Measurements from ENCODE around the gene KIF24.
A peak's percentile ranks its signal among the peaks of the same experiment; 100 is the strongest.
"Not testable (repeated sequence)": the region's sequence is repeated elsewhere in the genome, so short reads cannot be mapped to it uniquely, and the experiment has no call there.

The KIF24 gene

DNA sequence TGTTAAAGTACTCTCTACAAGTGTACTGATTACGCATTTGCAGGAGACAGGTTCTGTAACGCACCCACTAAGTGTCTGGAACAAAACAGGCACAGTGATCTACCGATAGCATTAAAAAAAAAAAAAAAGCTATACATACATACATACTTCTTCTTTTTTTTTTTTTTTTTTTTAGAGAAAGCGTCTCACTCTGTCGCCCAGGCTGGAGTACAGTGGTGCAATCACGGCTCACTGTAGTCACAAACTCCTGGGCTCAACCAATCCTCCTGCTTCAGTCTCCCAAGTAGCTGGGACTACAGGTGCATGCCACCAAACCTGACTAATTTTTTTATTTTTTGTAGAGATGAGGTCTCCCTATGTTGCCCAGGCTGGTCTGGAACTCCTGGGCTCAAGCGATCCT lies 7.6 kb downstream of the KIF24 start:
- H3K27me3 ChIP-seq, result no peaks in the 10 kb centered on the region
- H3K36me3 ChIP-seq, result peaks cover 0 to 19% (median 15%) of the 10 kb centered on the region in 11 experiments; a peak in 15 of 22 replicates
- H3K27ac ChIP-seq, result no peak overlapping the region
- H3K9me3 ChIP-seq (replicated peaks in 1 of 11), result no peaks in the 10 kb centered on the region; a peak in 1 of 22 replicates
- no peaks in the 10 kb centered on the region for H4K20me1 ChIP-seq
- no peak overlapping the region for H3K9ac ChIP-seq
- no peak for TF ChIP-seq Cebpa-rat (IDR thresholded peaks at IDR 0.05)
- H3K4me2 ChIP-seq, result 0 out of 22 replicates have a peak overlapping the region, but pooled peaks of 1 of the 11 experiments have one; percentile 1
- no peak overlapping the region for H3K4me3 ChIP-seq
- H3K4me1 ChIP-seq, result peaks cover 4 to 36% (median 29%) of the 10 kb centered on the region in 10 experiments; a peak in 18 of 20 replicates

- Histone ChIP-seq H3K9me3 (replicated peaks in 1 of 11) (peaks cover 0 to 5% (median 0%) of the 10 kb centered on the region in 11 experiments; a peak in 2 of 22 replicates), H3K27me3 (no peaks in the 10 kb centered on the region), H3K4me3 (no peak overlapping the region), H4K20me1 (no peaks in the 10 kb centered on the region), H3K4me2 (no peak overlapping the region), H3K27ac (no peak overlapping the region), H3K4me1 (peaks cover 0 to 27% (median 18%) of the 10 kb centered on the region in 10 experiments; a peak in 15 of 20 replicates), H3K9ac (no peak overlapping the region), H3K36me3 (peaks cover 0 to 24% (median 15%) of the 10 kb centered on the region in 11 experiments; a peak in 16 of 22 replicates)
- TF ChIP-seq Cebpa-rat (IDR thresholded peaks at IDR 0.05), result no peak
Observed at GRCh38 chr9:34318163-34318790, 10.8 kb downstream of the KIF24 start.

DNA sequence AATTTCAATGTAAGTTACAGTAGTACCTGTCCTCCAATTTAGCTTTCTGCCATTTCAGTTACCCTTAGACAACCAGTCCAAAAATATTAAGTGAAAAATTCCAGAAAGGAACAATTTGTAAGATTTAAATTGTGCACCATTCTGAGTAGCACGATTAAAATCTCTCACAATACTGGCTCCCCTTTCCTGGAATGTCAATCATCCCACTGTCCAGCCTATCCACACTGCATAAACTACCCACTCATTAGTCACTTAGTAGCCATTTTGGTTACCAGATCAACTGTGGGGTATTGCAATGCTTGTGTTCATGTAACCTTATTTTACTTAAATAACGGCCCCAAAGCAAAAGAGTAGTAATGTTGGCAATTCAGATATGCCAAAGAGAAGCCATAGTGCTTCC lies 11.6 kb downstream of the KIF24 start:
- Histone ChIP-seq H3K4me2 (no peak overlapping the region), H3K27ac (no peak overlapping the region), H3K36me3 (peaks cover 0 to 24% (median 15%) of the 10 kb centered on the region in 11 experiments; a peak in 16 of 22 replicates), H3K4me3 (no peak overlapping the region), H3K4me1 (peaks cover 0 to 19% (median 11%) of the 10 kb centered on the region in 10 experiments; a peak in 14 of 20 replicates), H3K9me3 (replicated peaks in 1 of 11) (peaks cover 0 to 5% (median 0%) of the 10 kb centered on the region in 11 experiments; a peak in 2 of 22 replicates), H4K20me1 (no peaks in the 10 kb centered on the region), H3K9ac (no peak overlapping the region), H3K27me3 (no peaks in the 10 kb centered on the region)
- TF ChIP-seq Cebpa-rat (IDR thresholded peaks at IDR 0.05), result no peak

DNA sequence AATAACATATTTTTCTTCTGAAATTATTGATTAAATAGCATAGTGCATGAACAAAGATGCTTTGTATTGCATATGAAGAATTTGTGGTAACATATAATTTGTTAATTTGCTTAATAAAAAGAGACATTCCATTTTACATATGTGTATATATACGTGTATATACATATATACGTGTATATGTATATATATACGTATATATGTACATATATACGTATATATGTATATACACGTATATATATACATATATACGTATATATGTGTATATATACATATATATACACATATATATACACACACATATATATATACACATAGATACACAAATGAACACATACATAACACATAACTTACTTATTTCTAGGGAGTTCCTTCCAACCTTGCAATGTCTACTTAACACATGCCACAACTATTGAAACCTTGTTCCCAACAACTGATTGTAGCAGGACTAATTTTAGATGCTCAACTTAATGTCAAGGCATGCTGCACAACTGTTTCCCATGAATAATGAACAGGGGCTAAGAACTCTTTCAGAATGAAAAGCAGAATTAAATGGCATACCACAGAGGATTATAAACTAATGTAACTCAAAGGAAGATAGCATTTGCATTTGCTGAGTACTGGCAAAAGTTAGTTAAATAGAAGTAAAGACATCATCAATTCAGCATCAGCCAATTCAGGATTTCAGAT lies 17.4 kb downstream of the KIF24 start:
- Histone ChIP-seq H3K27me3 (no peaks in the 10 kb centered on the region), H3K9ac (no peak overlapping the region), H3K4me3 (no peak overlapping the region), H3K4me2 (no peak overlapping the region), H3K27ac (no peak overlapping the region), H4K20me1 (no peaks in the 10 kb centered on the region), H3K36me3 (peaks cover 0 to 27% (median 9%) of the 10 kb centered on the region in 11 experiments; a peak in 10 of 22 replicates), H3K4me1 (no peaks in the 10 kb centered on the region), H3K9me3 (replicated peaks in 1 of 11) (peaks cover 0 to 5% (median 0%) of the 10 kb centered on the region in 11 experiments; a peak in 1 of 22 replicates)
- TF ChIP-seq Cebpa-rat (IDR thresholded peaks at IDR 0.05), result no peak

DNA sequence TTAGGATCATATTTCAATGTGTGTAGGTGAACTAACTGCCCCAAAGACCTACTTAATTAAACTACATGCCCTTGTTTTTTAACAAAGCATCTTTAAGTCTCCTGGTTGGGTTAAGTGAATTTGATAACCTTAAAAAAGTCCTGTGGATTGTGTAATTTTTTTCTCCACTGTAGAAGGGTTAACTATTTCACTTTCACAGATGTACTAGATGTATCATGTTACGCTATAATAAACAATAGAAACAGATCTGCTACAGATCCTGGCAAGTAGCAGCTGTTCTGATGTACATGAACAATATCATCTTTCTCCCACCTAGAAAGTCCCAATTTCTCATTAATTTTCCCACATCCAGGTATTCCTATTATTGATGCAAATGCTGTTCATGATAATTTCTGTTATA lies 18.9 kb downstream of the KIF24 start:
- Histone ChIP-seq H4K20me1 (no peaks in the 10 kb centered on the region), H3K9ac (no peak overlapping the region), H3K4me3 (no peak overlapping the region), H3K9me3 (replicated peaks in 1 of 11) (peaks cover 0 to 5% (median 0%) of the 10 kb centered on the region in 11 experiments; a peak in 1 of 22 replicates), H3K36me3 (peaks cover 0 to 36% (median 13%) of the 10 kb centered on the region in 11 experiments; a peak in 12 of 22 replicates), H3K4me2 (no peak overlapping the region), H3K27ac (no peak overlapping the region), H3K4me1 (no peaks in the 10 kb centered on the region), H3K27me3 (no peaks in the 10 kb centered on the region)
- no peak for TF ChIP-seq Cebpa-rat (IDR thresholded peaks at IDR 0.05)

- H3K4me1 ChIP-seq; H4K20me1 ChIP-seq; H3K9me3 ChIP-seq (replicated peaks in 1 of 11); H3K4me2 ChIP-seq; H3K27ac ChIP-seq; H3K27me3 ChIP-seq; H3K4me3 ChIP-seq; H3K9ac ChIP-seq: not testable (repeated sequence)
- peaks cover 0 to 39% (median 17%) of the 10 kb centered on the region in 11 experiments; a peak in 13 of 22 replicates for H3K36me3 ChIP-seq
Observed at GRCh38 chr9:34308316-34308715, 20.8 kb downstream of the KIF24 start.

DNA sequence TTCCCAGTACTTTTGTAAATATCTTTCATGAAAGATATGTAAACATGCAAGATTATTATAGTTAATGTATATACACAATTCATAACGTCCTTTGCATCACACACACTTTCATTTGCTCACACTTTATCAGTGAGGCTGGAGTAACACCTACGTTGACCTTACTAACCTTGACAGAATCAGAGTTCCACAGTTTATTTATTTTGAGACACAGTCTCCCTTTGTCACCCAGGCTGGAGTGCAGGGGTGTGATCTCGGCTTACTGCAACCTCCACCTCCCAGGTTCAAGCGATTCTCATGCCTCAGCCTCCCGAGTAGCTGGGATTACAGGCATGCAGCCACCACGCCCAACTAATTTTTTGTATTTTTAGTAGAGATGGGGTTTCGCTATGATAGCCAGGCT lies 28.0 kb downstream of the KIF24 start:
- H3K4me3 ChIP-seq; H3K9me3 ChIP-seq (replicated peaks in 1 of 11); H3K4me1 ChIP-seq; H4K20me1 ChIP-seq; H3K9ac ChIP-seq; H3K4me2 ChIP-seq; H3K27ac ChIP-seq; H3K27me3 ChIP-seq: not testable (repeated sequence)
- H3K36me3 ChIP-seq, result peaks cover 0 to 21% (median 10%) of the 10 kb centered on the region in 11 experiments; a peak in 9 of 22 replicates

GRCh38 chr9:34292552-34292951 lies 36.5 kb downstream of the KIF24 start:
- Histone ChIP-seq H3K9ac (no peak overlapping the region), H3K4me3 (no peak overlapping the region), H3K4me2 (no peak overlapping the region), H3K36me3 (peaks cover 0 to 59% (median 17%) of the 10 kb centered on the region in 11 experiments; a peak in 12 of 22 replicates), H3K27me3 (no peaks in the 10 kb centered on the region), H3K9me3 (replicated peaks in 1 of 11) (no peaks in the 10 kb centered on the region), H4K20me1 (no peaks in the 10 kb centered on the region), H3K4me1 (peaks cover 4 to 26% (median 10%) of the 10 kb centered on the region in 10 experiments; a peak in 17 of 20 replicates), H3K27ac (no peak overlapping the region)
- TF ChIP-seq Cebpa-rat (IDR thresholded peaks at IDR 0.05), result no peak

- Histone ChIP-seq H3K4me1 (peaks cover 4 to 26% (median 10%) of the 10 kb centered on the region in 10 experiments; a peak in 17 of 20 replicates), H3K4me3 (no peak overlapping the region), H3K9ac (no peak overlapping the region), H3K4me2 (peak overlapping the region in 4 of 11 experiments; percentile 7 to 45 (median 30); a peak in 5 of 22 replicates), H3K9me3 (replicated peaks in 1 of 11) (no peaks in the 10 kb centered on the region), H4K20me1 (no peaks in the 10 kb centered on the region), H3K36me3 (peaks cover 0 to 68% (median 26%) of the 10 kb centered on the region in 11 experiments; a peak in 17 of 22 replicates), H3K27me3 (no peaks in the 10 kb centered on the region), H3K27ac (peak overlapping the region in 3 of 11 experiments; percentile 27 to 57 (median 39); a peak in 5 of 22 replicates)
- no peak for TF ChIP-seq Cebpa-rat (IDR thresholded peaks at IDR 0.05)
Observed at GRCh38 chr9:34291423-34291822, 37.6 kb downstream of the KIF24 start.
